C4-2B (cell line): ENCODE measurements around the gene HSF5.

ENCODE experiments used
- CTCF ChIP-seq: fragments of 450-650 bp; conservative IDR thresholded peaks from 2 replicates; pipeline ENCODE4 v1.5.1; 2017; ENCODE audit warnings: mild to moderate bottlenecking
- ZFX ChIP-seq: fragments of 450-650 bp; IDR thresholded peaks from 2 replicates; pipeline ENCODE4 v1.6.1; 2017

- TF ChIP-seq CTCF (no peak), ZFX (no peak)
Measured at GRCh38 chr17:58403311-58403710, 84.9 kb downstream of the HSF5 start.
